Stomach (tissue), 9 donors: ENCODE data around the gene ANTXRL. TPM values are rescaled to one million over a fixed set of nuclear protein-coding genes. Genes with fewer than 3 reads are reported as not detected.

Experiments used
- DNase-seq, 2 donors: peaks; one replicate each; pipeline versions ENCODE4 v3.0.0 to v3.0.0-alpha.2; 2013 to 2019
- H3K27ac ChIP-seq, 5 donors: fragments of 200-600 bp in 4 of 5; sonication (generic) in 4 of 5; one replicate each; pipeline ENCODE4 v1.5.1; 2013 to 2019; ENCODE audit warnings: mild to moderate bottlenecking in 1 of 5, moderate library complexity in 1 of 5
- H3K27me3 ChIP-seq, 3 donors: fragments of 200-600 bp; sonication (generic); one replicate each; pipeline ENCODE4 v1.5.1; 2017 to 2019; ENCODE audit warnings: mixed run types in 1 of 3
- H3K36me3 ChIP-seq, 4 donors: fragments of 200-600 bp; sonication (generic); 1 replicate in 3 of 4; 2 replicates in 1 of 4; pipeline ENCODE4 v1.5.1; 2016 to 2019
- H3K4me1 ChIP-seq, 4 donors: fragments of 200-600 bp; sonication (generic); one replicate each; pipeline ENCODE4 v1.5.1; 2016 to 2019
- H3K4me3 ChIP-seq, 4 donors: fragments of 200-600 bp; sonication (generic) in 3 of 4; one replicate each; pipeline ENCODE4 v1.5.1; 2016 to 2019; ENCODE audit warnings: mild to moderate bottlenecking in 1 of 4
- H3K9me3 ChIP-seq, 4 donors: fragments of 200-600 bp; sonication (generic); one replicate each; pipeline ENCODE4 v1.5.1; 2016 to 2019
- EP300 ChIP-seq: sonication (generic); formaldehyde crosslinking; IDR thresholded peaks from one replicate; pipeline ENCODE4 v1.6.1; 2017; ENCODE audit warnings: antibody characterized with exemption
- POLR2A ChIP-seq, 4 donors: fragments of 450-650 bp; IDR thresholded peaks; one replicate each; pipeline ENCODE4 v1.6.1; 2016; ENCODE audit warnings: antibody characterized with exemption in 4 of 4, control low read depth in 2 of 4, mild to moderate bottlenecking in 1 of 4, moderate library complexity in 1 of 4
- POLR2AphosphoS5 ChIP-seq, 3 donors: sonication (generic); formaldehyde crosslinking; IDR thresholded peaks; one replicate each; pipeline ENCODE4 v1.6.1; 2016; ENCODE audit warnings: antibody characterized with exemption in 3 of 3
- WGBS, 5 donors: extraction: QIAGEN DNeasy Blood & Tissue Kit in 3 of 5; methylation state at CpG; one replicate each; pipeline versions ENCODE4 v1.1.5 to v1.1.7; 2013 to 2018; 5-methylcytosine and 5-hydroxymethylcytosine counted together
- intact Hi-C: fragments of 100-400 bp; cut with DNase I; formaldehyde crosslinking; loops from one replicate; pipeline ENCODE4 v1.15.1; 2023; ENCODE audit warnings: low total_unique reads
- polyA plus RNA-seq, 3 donors: library from polyadenylated mRNA; stranded (reverse); fragments of 200-250 nt; gene quantifications; one replicate each; pipeline ENCODE4 v1.2.3, GENCODE V29; 2013
- total RNA-seq, 5 donors: library from RNA; depleted of rRNA; stranded (reverse); fragments of >200 nt; gene quantifications; one replicate each; pipeline versions ENCODE4 v1.1.0 to v1.2.3, GENCODE V29; 2014 to 2016
- TF ChIP-seq, protein P1 (sequence below), 7 experiments: fragments of 450-650 bp in 4 of 7; fragments of 200-600 bp in 3 of 7; sonication (generic) in 3 of 7; IDR thresholded peaks; one replicate each; pipeline ENCODE4 v1.5.1; 2016 to 2019; ENCODE audit warnings: antibody characterized with exemption in 7 of 7, control low read depth in 2 of 7, mild to moderate bottlenecking in 1 of 7
- donor health status: healthy with polysubstance abuse.
- donor health status: Bipolar disorder and iron deficiency.
- donor health status: healthy.

ANTXRL gene
- total and polyA plus RNA-seq, 8 donors: not detected

DNA sequence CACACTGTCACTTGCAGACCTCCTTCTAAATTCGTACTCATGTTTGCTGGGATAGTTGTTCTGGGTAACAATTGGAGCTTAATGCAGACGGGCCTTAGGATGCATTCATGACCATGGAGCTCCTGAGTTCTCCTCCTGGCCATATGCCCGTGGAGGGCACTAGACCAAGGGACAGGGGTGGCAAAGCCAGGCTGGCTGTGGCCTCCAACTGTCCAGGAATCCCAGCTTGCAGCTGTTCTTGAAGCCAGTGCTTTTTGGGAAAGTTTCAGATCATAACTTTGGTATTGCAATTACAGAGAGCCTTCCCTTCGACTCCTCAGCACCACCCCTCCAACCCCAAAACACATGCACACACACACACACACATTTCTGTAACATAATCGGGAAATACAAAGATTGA, 30.6 kb downstream of the ANTXRL start:
- H3K4me1 ChIP-seq: no peaks in the 10 kb centered on the region
- 61 to 77% (median 63%) methylated on average over 5 of the region's 5 CpGs for WGBS, 5 donors
- H3K27me3 ChIP-seq: no peaks in the 10 kb centered on the region
- H3K9me3 ChIP-seq: no peaks in the 10 kb centered on the region
- TF ChIP-seq EP300 (no peak), POLR2AphosphoS5 (IDR thresholded peaks at IDR 0.05) (no peak), POLR2A (IDR thresholded peaks at IDR 0.05) (no peak)
- TF ChIP-seq, protein P1, sequence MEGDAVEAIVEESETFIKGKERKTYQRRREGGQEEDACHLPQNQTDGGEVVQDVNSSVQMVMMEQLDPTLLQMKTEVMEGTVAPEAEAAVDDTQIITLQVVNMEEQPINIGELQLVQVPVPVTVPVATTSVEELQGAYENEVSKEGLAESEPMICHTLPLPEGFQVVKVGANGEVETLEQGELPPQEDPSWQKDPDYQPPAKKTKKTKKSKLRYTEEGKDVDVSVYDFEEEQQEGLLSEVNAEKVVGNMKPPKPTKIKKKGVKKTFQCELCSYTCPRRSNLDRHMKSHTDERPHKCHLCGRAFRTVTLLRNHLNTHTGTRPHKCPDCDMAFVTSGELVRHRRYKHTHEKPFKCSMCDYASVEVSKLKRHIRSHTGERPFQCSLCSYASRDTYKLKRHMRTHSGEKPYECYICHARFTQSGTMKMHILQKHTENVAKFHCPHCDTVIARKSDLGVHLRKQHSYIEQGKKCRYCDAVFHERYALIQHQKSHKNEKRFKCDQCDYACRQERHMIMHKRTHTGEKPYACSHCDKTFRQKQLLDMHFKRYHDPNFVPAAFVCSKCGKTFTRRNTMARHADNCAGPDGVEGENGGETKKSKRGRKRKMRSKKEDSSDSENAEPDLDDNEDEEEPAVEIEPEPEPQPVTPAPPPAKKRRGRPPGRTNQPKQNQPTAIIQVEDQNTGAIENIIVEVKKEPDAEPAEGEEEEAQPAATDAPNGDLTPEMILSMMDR (IDR thresholded peaks at IDR 0.05): no peak
- no peak for DNase-seq
- intact Hi-C loops: no loop called here
- no peak overlapping the region for H3K27ac ChIP-seq
- no peak overlapping the region for H3K4me3 ChIP-seq
- H3K36me3 ChIP-seq: no peaks in the 10 kb centered on the region

DNA sequence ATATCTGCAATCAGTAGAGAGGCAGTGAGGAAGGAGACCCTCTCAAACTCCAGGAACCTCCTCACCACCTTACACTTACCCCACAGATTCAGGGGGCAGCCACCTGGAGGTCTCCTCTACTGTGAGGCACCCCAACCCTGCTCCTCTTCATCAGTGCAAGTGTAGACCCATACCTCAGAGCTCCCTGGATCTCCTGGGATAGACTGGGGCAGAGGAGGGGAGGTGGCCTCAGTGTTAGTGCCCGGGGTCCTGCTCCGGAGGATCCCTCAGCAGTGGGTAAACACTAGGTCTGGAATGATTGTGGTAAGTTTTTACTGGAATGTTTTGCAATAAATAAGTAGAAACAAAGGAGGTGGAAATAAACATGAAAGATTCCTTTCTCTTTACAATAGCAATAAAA, 31.1 kb downstream of the ANTXRL start:
- H3K4me1 ChIP-seq: no peaks in the 10 kb centered on the region
- no peak for DNase-seq
- no peaks in the 10 kb centered on the region for H3K27me3 ChIP-seq
- no peak overlapping the region for H3K27ac ChIP-seq
- no peaks in the 10 kb centered on the region for H3K36me3 ChIP-seq
- intact Hi-C loops: no loop called here
- no peaks in the 10 kb centered on the region for H3K9me3 ChIP-seq
- TF ChIP-seq POLR2A (IDR thresholded peaks at IDR 0.05): no peak
- TF ChIP-seq POLR2AphosphoS5 (IDR thresholded peaks at IDR 0.05): no peak
- TF ChIP-seq, protein P1 (IDR thresholded peaks at IDR 0.05): no peak
- no peak for TF ChIP-seq EP300
- WGBS, 5 donors: 76 to 94% (median 87%) methylated on average over 2 of the region's 2 CpGs
- no peak overlapping the region for H3K4me3 ChIP-seq

DNA sequence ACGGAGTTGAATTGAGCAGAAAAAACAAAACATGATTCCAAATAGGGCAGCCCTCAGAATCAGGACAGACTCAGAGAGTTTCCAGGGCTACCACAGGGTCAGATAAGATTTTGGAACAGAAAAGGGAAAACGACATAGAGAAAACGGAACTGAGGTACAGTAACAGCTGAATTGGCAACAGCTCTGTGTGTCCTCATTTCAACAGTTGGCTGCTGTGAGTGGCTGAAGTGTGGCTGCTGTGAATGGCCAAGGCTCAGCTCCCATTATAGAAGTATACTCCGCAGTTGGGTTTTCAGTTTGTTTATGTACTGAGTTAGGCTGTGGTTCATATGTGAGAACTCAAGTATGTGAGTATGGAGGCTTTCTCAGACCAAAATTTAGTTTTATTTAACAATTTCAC, 32.0 kb downstream of the ANTXRL start:
- TF ChIP-seq POLR2A (IDR thresholded peaks at IDR 0.05) (no peak), EP300 (no peak), POLR2AphosphoS5 (IDR thresholded peaks at IDR 0.05) (no peak)
- TF ChIP-seq, protein P1 (IDR thresholded peaks at IDR 0.05): no peak
- no peak overlapping the region for H3K4me3 ChIP-seq
- H3K36me3 ChIP-seq: no peaks in the 10 kb centered on the region
- no peaks in the 10 kb centered on the region for H3K9me3 ChIP-seq
- intact Hi-C loops: no loop called here
- 31 to 64% (median 52%) methylated on average over 4 of the region's 4 CpGs for WGBS, 5 donors
- no peak for DNase-seq
- H3K4me1 ChIP-seq: no peaks in the 10 kb centered on the region
- H3K27ac ChIP-seq: no peak overlapping the region
- H3K27me3 ChIP-seq: no peaks in the 10 kb centered on the region

DNA sequence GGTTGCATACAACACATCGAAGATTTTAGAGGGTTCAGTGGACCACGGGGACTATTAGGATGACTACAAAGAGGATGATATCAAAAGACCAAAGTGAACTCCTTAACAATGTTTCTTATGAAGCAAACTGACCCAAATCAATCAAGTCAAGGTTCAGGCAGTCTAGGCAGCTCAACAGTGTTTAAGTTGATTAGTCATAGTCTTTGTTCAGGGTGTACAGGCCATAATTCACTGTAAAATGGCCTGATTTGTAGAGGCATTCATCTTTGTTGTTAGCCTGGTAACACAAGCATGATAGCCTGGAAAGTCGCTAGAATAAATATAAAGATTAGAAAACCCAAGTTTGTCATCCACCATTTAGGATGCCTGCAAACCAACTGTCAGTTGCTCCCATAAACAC, 32.6 kb downstream of the ANTXRL start:
- TF ChIP-seq EP300 (no peak), POLR2A (IDR thresholded peaks at IDR 0.05) (no peak), POLR2AphosphoS5 (IDR thresholded peaks at IDR 0.05) (no peak)
- TF ChIP-seq, protein P1 (IDR thresholded peaks at IDR 0.05): no peak
- H3K27me3 ChIP-seq: no peaks in the 10 kb centered on the region
- H3K4me1 ChIP-seq: no peaks in the 10 kb centered on the region
- no peaks in the 10 kb centered on the region for H3K9me3 ChIP-seq
- 62 to 81% (median 71%) methylated on average over 3 of the region's 3 CpGs for WGBS, 5 donors
- no peak overlapping the region for H3K4me3 ChIP-seq
- intact Hi-C loops: no loop called here
- no peak overlapping the region for H3K27ac ChIP-seq
- H3K36me3 ChIP-seq: no peaks in the 10 kb centered on the region
- no peak for DNase-seq
